ENCODE data around the gene CLEC18A.

GRCh38 chr16:69926241-69926640, 24.9 kb upstream of the CLEC18A start:
- no peak for TF ChIP-seq POLR2A (IDR thresholded peaks at IDR 0.05; ENCODE audit: low read depth, low read length)
- TF ChIP-seq POLR2AphosphoS5 (IDR thresholded peaks at IDR 0.05; ENCODE audit: low read depth, low read length): no peak
- TF ChIP-seq TAF1 (IDR thresholded peaks at IDR 0.05; ENCODE audit: low read depth, low read length): no peak
- no peak for TF ChIP-seq SPI1 (IDR thresholded peaks at IDR 0.05; ENCODE audit: low read depth, low read length)
- TF ChIP-seq POU2F2 (IDR thresholded peaks at IDR 0.05; ENCODE audit: low read depth, low read length): no peak
- TF ChIP-seq PAX5 (IDR thresholded peaks at IDR 0.05; ENCODE audit: insufficient read depth, low read length, severe bottlenecking): no peak

Measured in GM12891 (cell line).